Loucy (cell line): Measurements from ENCODE around the gene NUDCD2.

ENCODE experiments used
- CTCF ChIP-seq: fragments of 200-600 bp; sonication (generic); conservative IDR thresholded peaks from 2 replicates; pipeline ENCODE4 v1.5.1; 2014; ENCODE audit warnings: mild to moderate bottlenecking, antibody characterized with exemption, low read length
- EZH2phosphoT487 ChIP-seq: fragments of 200-600 bp; IDR thresholded peaks from 2 replicates; pipeline ENCODE4 v1.6.1; 2018; ENCODE audit warnings: antibody characterized with exemption, mild to moderate bottlenecking, moderate library complexity, borderline replicate concordance

GRCh38 chr5:163508753-163509152, 48.9 kb upstream of the NUDCD2 start:
- no peak for TF ChIP-seq CTCF
- no peak for TF ChIP-seq EZH2phosphoT487
